Breast epithelium (tissue), 4 donors: ENCODE measurements around the gene TMEM115. TPM values are rescaled to one million over a fixed set of nuclear protein-coding genes. Genes with fewer than 3 reads are reported as not detected.
A peak's percentile ranks its signal among the peaks of the same experiment; 100 is the strongest.

Source experiments
- DNase-seq, 2 donors: peaks; one replicate each; pipeline ENCODE4 v3.0.0-alpha.2; 2019; ENCODE audit warnings: low spot score in 2 of 2
- H3K27ac ChIP-seq, 2 donors: fragments of 200-600 bp; sonication (generic) in 1 of 2; one replicate each; pipeline ENCODE4 v1.5.1; 2016 to 2019; ENCODE audit warnings: mild to moderate bottlenecking in 1 of 2
- H3K27me3 ChIP-seq, 2 donors: fragments of 200-600 bp; sonication (generic) in 1 of 2; one replicate each; pipeline versions ENCODE4 v1.5.1 to v1.6.0; 2017 to 2019; ENCODE audit warnings: control low read depth in 1 of 2, mild to moderate bottlenecking in 1 of 2
- H3K36me3 ChIP-seq: fragments of 200-600 bp; one replicate; pipeline ENCODE4 v1.5.1; 2019
- H3K4me1 ChIP-seq, 2 donors: fragments of 200-600 bp; sonication (generic); one replicate each; pipeline ENCODE4 v1.5.1; 2016 to 2019; ENCODE audit warnings: control low read depth in 1 of 2
- H3K4me3 ChIP-seq, 3 donors: fragments of 200-600 bp; sonication (generic); 1 replicate in 2 of 3; 2 replicates in 1 of 3; pipeline ENCODE4 v1.5.1; 2016 to 2019; ENCODE audit warnings: mild to moderate bottlenecking in 3 of 3, moderate library complexity in 2 of 3
- H3K9me3 ChIP-seq, 2 donors: fragments of 200-600 bp; sonication (generic) in 1 of 2; one replicate each; pipeline ENCODE4 v1.5.1; 2016 to 2019; ENCODE audit warnings: control low read depth in 1 of 2
- POLR2A ChIP-seq: fragments of 450-650 bp; IDR thresholded peaks from one replicate; pipeline ENCODE4 v1.6.1; 2016; ENCODE audit warnings: antibody characterized with exemption, mild to moderate bottlenecking, moderate library complexity
- POLR2AphosphoS5 ChIP-seq, 3 donors: sonication (generic); formaldehyde crosslinking; IDR thresholded peaks; one replicate each; pipeline ENCODE4 v1.6.1; 2017; ENCODE audit warnings: antibody characterized with exemption in 3 of 3
- intact Hi-C: fragments of 100-400 bp; cut with DNase I; formaldehyde crosslinking; loops from one replicate; pipeline ENCODE4 v1.15.1; 2023; ENCODE audit warnings: low total_unique reads
- total RNA-seq, 3 donors: library from RNA; depleted of rRNA; stranded (reverse); fragments of >200 nt; gene quantifications; one replicate each; pipeline ENCODE4 v1.1.0, GENCODE V29; 2016
- TF ChIP-seq, protein P1 (sequence below), 3 donors: fragments of 450-650 bp; IDR thresholded peaks; one replicate each; pipeline ENCODE4 v1.5.1; 2016 to 2017; ENCODE audit warnings: antibody characterized with exemption in 3 of 3, mild to moderate bottlenecking in 3 of 3, moderate library complexity in 3 of 3

Gene TMEM115
- total RNA-seq, 3 donors from 2014 or later, result 46.7 to 67.3 (median 47.9) TPM

GRCh38 chr3:50341537-50341936 lies 17.8 kb downstream of the TMEM115 start:
- H3K4me1 ChIP-seq, result peaks cover 0 to 17% of the 10 kb centered on the region in 2 donors
- H3K4me3 ChIP-seq, result peak overlapping the region; percentile 62 to 90 (median 65)
- DNase-seq, result no peak
- TF ChIP-seq POLR2AphosphoS5 (IDR thresholded peaks at IDR 0.05) (no peak), POLR2A (no peak)
- TF ChIP-seq, protein P1, sequence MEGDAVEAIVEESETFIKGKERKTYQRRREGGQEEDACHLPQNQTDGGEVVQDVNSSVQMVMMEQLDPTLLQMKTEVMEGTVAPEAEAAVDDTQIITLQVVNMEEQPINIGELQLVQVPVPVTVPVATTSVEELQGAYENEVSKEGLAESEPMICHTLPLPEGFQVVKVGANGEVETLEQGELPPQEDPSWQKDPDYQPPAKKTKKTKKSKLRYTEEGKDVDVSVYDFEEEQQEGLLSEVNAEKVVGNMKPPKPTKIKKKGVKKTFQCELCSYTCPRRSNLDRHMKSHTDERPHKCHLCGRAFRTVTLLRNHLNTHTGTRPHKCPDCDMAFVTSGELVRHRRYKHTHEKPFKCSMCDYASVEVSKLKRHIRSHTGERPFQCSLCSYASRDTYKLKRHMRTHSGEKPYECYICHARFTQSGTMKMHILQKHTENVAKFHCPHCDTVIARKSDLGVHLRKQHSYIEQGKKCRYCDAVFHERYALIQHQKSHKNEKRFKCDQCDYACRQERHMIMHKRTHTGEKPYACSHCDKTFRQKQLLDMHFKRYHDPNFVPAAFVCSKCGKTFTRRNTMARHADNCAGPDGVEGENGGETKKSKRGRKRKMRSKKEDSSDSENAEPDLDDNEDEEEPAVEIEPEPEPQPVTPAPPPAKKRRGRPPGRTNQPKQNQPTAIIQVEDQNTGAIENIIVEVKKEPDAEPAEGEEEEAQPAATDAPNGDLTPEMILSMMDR (IDR thresholded peaks at IDR 0.05), result no peak
- peak overlapping the region in 1 of 2 donors; percentile 90 for H3K27ac ChIP-seq
- intact Hi-C loops, result no loop called here
- H3K27me3 ChIP-seq, result no peaks in the 10 kb centered on the region
- H3K36me3 ChIP-seq, result no peaks in the 10 kb centered on the region
- H3K9me3 ChIP-seq, result no peaks in the 10 kb centered on the region

- Histone ChIP-seq H3K4me1 (peaks cover 8 to 23% of the 10 kb centered on the region in 2 donors), H3K9me3 (no peaks in the 10 kb centered on the region), H3K27me3 (no peaks in the 10 kb centered on the region), H3K4me3 (peak within 1 kb of the TSS; percentile 62 to 90 (median 65)), H3K27ac (peak within 1 kb of the TSS; percentile 66 to 90), H3K36me3 (no peaks in the 10 kb centered on the region)
- intact Hi-C loops, result no loop called here
- DNase-seq, result no peak
- TF ChIP-seq POLR2A, result no peak
- TF ChIP-seq POLR2AphosphoS5 (IDR thresholded peaks at IDR 0.05), result peak; percentile 18 to 70 (median 48)
- TF ChIP-seq, protein P1 (IDR thresholded peaks at IDR 0.05), result no peak
Measured at GRCh38 chr3:50340448-50341329, 18.6 kb downstream of the TMEM115 start, which contains the start of gene RASSF1. Gene RASSF1 (minus strand): TSS chr3:50340836. CDS start chr3:50340805, 31 bp downstream.

DNA sequence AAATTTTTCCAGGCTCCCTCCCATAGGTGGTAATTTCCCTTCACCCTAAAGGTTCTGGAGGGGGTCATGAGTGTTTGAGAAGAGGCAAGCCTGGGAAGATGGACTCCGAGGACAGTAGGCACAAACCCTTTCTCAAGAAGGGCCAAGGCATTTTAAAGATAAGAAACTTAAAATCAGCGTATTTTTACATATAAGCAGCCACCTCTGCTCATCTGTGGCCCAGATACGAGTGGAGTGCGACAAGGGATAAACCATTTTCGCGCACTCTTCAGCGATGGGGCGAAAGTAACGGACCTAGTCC lies 19.2 kb downstream of the TMEM115 start:
- TF ChIP-seq, protein P1 (IDR thresholded peaks at IDR 0.05), result no peak
- no peak for TF ChIP-seq POLR2AphosphoS5 (IDR thresholded peaks at IDR 0.05)
- no peak for TF ChIP-seq POLR2A
- peaks cover 8 to 23% of the 10 kb centered on the region in 2 donors for H3K4me1 ChIP-seq
- intact Hi-C loops, result no loop called here
- no peaks in the 10 kb centered on the region for H3K36me3 ChIP-seq
- no peaks in the 10 kb centered on the region for H3K9me3 ChIP-seq
- H3K27ac ChIP-seq, result peak overlapping the region; percentile 66 to 90
- no peaks in the 10 kb centered on the region for H3K27me3 ChIP-seq
- peak overlapping the region; percentile 62 to 90 (median 65) for H3K4me3 ChIP-seq
- no peak for DNase-seq

GRCh38 chr3:50339485-50340146 lies 19.7 kb downstream of the TMEM115 start:
- TF ChIP-seq POLR2A, result no peak
- no peak for TF ChIP-seq POLR2AphosphoS5 (IDR thresholded peaks at IDR 0.05)
- TF ChIP-seq, protein P1 (IDR thresholded peaks at IDR 0.05), result no peak
- no peak for DNase-seq
- H3K27ac ChIP-seq, result peak overlapping the region; percentile 66 to 90
- no peaks in the 10 kb centered on the region for H3K36me3 ChIP-seq
- no peaks in the 10 kb centered on the region for H3K27me3 ChIP-seq
- intact Hi-C loops, result no loop called here
- peak overlapping the region; percentile 62 to 90 (median 65) for H3K4me3 ChIP-seq
- H3K4me1 ChIP-seq, result peaks cover 12 to 23% of the 10 kb centered on the region in 2 donors
- no peaks in the 10 kb centered on the region for H3K9me3 ChIP-seq

DNA sequence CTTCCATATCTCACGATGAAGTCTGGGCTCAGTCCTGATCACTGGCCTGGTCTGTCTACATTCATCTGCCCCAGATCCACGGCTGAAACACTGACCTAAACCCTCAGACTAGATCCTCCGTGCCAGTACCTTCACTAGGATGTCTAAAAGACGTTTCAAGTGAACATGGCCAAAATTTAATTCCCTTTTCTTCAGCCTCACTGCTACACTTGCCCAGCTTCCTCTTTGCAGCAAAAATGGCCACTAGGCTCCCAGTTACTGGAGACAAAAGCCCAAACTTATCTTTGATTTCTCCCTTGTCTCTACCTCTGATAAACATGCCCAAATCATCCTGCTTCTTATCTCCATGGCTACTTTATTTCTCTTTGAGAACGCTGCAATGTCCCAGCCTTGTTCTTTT lies 20.4 kb downstream of the TMEM115 start:
- TF ChIP-seq POLR2A (no peak), POLR2AphosphoS5 (IDR thresholded peaks at IDR 0.05) (no peak)
- TF ChIP-seq, protein P1 (IDR thresholded peaks at IDR 0.05), result no peak
- Histone ChIP-seq H3K4me3 (peak overlapping the region in 2 of 3 donors; percentile 14 to 65), H3K4me1 (peaks cover 18 to 23% of the 10 kb centered on the region in 2 donors), H3K9me3 (no peaks in the 10 kb centered on the region), H3K27ac (peak overlapping the region; percentile 96 to 99), H3K36me3 (no peaks in the 10 kb centered on the region), H3K27me3 (no peaks in the 10 kb centered on the region)
- no peak for DNase-seq
- intact Hi-C loops, result no loop called here
